HG03135 (cell line): ENCODE data around the gene ZNF552.
"Not testable (repeated sequence)": the region's sequence is repeated elsewhere in the genome, so short reads cannot be mapped to it uniquely, and the experiment has no call there.

Experiments used
- ATAC-seq: cut with Tn5 transposase; IDR thresholded peaks from one replicate; pipeline ENCODE4 v1.9.1; 2021; ENCODE audit warnings: mild to moderate bottlenecking, moderate library complexity; ENCODE audit not compliant: unreplicated experiment

The ZNF552 gene

GRCh38 chr19:57814505-57815246, at the start of gene ZNF552:
Gene ZNF552, minus strand, starts transcription at chr19:57814913. Its CDS starts 170 bp downstream, at chr19:57814743.
- peak; percentile 69 for ATAC-seq

GRCh38 chr19:57862351-57862750, 47.6 kb upstream of the ZNF552 start:
- not testable (repeated sequence) for ATAC-seq

- not testable (repeated sequence) for ATAC-seq
Measured at GRCh38 chr19:57854117-57854516, 39.4 kb upstream of the ZNF552 start.

- not testable (repeated sequence) for ATAC-seq
Measured at GRCh38 chr19:57851812-57852603, 37.3 kb upstream of the ZNF552 start.

- ATAC-seq, result no peak
Measured at GRCh38 chr19:57850553-57851017, 35.9 kb upstream of the ZNF552 start.

GRCh38 chr19:57849666-57850473, 35.2 kb upstream of the ZNF552 start, which contains the start of gene ZNF587:
Gene ZNF587, plus strand, starts transcription at chr19:57849859. Its CDS starts 180 bp downstream, at chr19:57850039.
- peak; percentile 95 for ATAC-seq

- ATAC-seq, result not testable (repeated sequence)
Measured at GRCh38 chr19:57849162-57849665, 34.5 kb upstream of the ZNF552 start.

- not testable (repeated sequence) for ATAC-seq
Measured at GRCh38 chr19:57847164-57847563, 32.5 kb upstream of the ZNF552 start.

GRCh38 chr19:57841122-57841763, 26.5 kb upstream of the ZNF552 start:
- no peak for ATAC-seq

GRCh38 chr19:57838622-57839191, 24.0 kb upstream of the ZNF552 start:
- ATAC-seq, result not testable (repeated sequence)

GRCh38 chr19:57836991-57837390, 22.3 kb upstream of the ZNF552 start:
- ATAC-seq, result not testable (repeated sequence)

- no peak for ATAC-seq
Measured at GRCh38 chr19:57830071-57830602, 15.4 kb upstream of the ZNF552 start, which contains the start of gene ZNF587B. Gene ZNF587B, plus strand, starts transcription at chr19:57830299. Its CDS starts 230 bp downstream, at chr19:57830529.

GRCh38 chr19:57829316-57829715, 14.6 kb upstream of the ZNF552 start:
- no peak for ATAC-seq

GRCh38 chr19:57825511-57825910, 10.8 kb upstream of the ZNF552 start:
- ATAC-seq, result no peak

GRCh38 chr19:57823608-57824007, 8.9 kb upstream of the ZNF552 start:
- ATAC-seq, result not testable (repeated sequence)

- ATAC-seq, result not testable (repeated sequence)
Measured at GRCh38 chr19:57823155-57823554, 8.4 kb upstream of the ZNF552 start.

- ATAC-seq, result not testable (repeated sequence)
Measured at GRCh38 chr19:57821501-57821900, 6.8 kb upstream of the ZNF552 start.

GRCh38 chr19:57821095-57821494, 6.4 kb upstream of the ZNF552 start:
- ATAC-seq, result not testable (repeated sequence)

- ATAC-seq, result no peak
Measured at GRCh38 chr19:57820599-57820998, 5.9 kb upstream of the ZNF552 start.
